GM12878 (cell line): ENCODE measurements around the gene DDRGK1. TPM values are rescaled to one million over a fixed set of nuclear protein-coding genes. Genes with fewer than 3 reads are reported as not detected.
"Not testable (repeated sequence)": the region's sequence is repeated elsewhere in the genome, so short reads cannot be mapped to it uniquely, and the experiment has no call there.

Experiments
- ATAC-seq: fragments of 200-7000 bp; cut with Tn5 transposase; 3 replicates; pipeline ENCODE4 v1.9.1; 2020; ENCODE audit warnings: mild to moderate bottlenecking, moderate library complexity
- BruUV-seq: library from RNA; stranded (reverse); fragments of 400-500 nt; replicated peaks from 2 replicates; lab custom pipeline; 2021; lab: Mats Ljungman, UMichigan
- CTCF ChIA-PET: fragments of 300-600 bp; sonication (Branson Sonifier 250); formaldehyde crosslinking; extraction: SDS; loops from one replicate; lab custom pipeline; 2021; ENCODE audit warnings: inconsistent platforms; lab: Yijun Ruan, JAX
- POLR2A ChIA-PET: fragments of 350-600 bp; formaldehyde crosslinking; extraction: SDS; loops from one replicate; lab custom pipeline; 2021; ENCODE audit warnings: inconsistent platforms; lab: Charles Lee
- RAD21 ChIA-PET: fragments of 300-600 bp; sonication (Branson Sonifier 250); formaldehyde crosslinking; loops from one replicate; lab custom pipeline; 2023; ENCODE audit warnings: antibody characterized with exemption; ENCODE audit not compliant: unreplicated experiment; lab: Charles Lee
- SMC1A ChIA-PET: fragments of 300-600 bp; sonication (Branson Sonifier 250); formaldehyde crosslinking; loops from one replicate; lab custom pipeline; 2023; ENCODE audit not compliant: unreplicated experiment, uncharacterized antibody; lab: Charles Lee
- DNase-seq: peaks from one replicate; pipeline ENCODE4 v3.0.0-alpha.2; 2011; ENCODE audit warnings: low read depth, low spot score
- FAIRE-seq: peaks from 3 replicates; lab custom pipeline; 2011; peaks lifted over from hg19 to GRCh38; lab: Jason Lieb, UNC
- H2AFZ ChIP-seq: 2 replicates; pipeline ENCODE4 v1.6.0; 2011; ENCODE audit warnings: low read depth, low read length, control low read depth; ENCODE audit not compliant: control insufficient read depth
- H3K27ac ChIP-seq: 2 replicates; pipeline ENCODE4 v1.5.1; 2011; ENCODE audit warnings: control low read depth; ENCODE audit not compliant: control insufficient read depth, insufficient read depth
- H3K27me3 ChIP-seq, 2 experiments: replicated peaks in 1 of 2; 2 replicates each; pipeline versions ENCODE4 v1.6.0 to v1.6.1; 2011; ENCODE audit warnings: low read length in 1 of 2; ENCODE audit not compliant: control insufficient read depth in 2 of 2, insufficient read depth in 2 of 2
- H3K36me3 ChIP-seq, 2 experiments: 2 replicates each; pipeline ENCODE4 v1.5.1; 2011; ENCODE audit warnings: low read length in 1 of 2; ENCODE audit not compliant: control insufficient read depth in 2 of 2, insufficient read depth in 2 of 2
- H3K4me1 ChIP-seq: 2 replicates; pipeline ENCODE4 v1.6.1; 2011; ENCODE audit warnings: mild to moderate bottlenecking, low read length, moderate library complexity, mixed read lengths; ENCODE audit not compliant: control insufficient read depth, insufficient read depth
- H3K4me2 ChIP-seq: 2 replicates; pipeline ENCODE4 v1.6.0; 2011; ENCODE audit warnings: control low read depth; ENCODE audit not compliant: control insufficient read depth, insufficient read depth
- H3K4me3 ChIP-seq: fragments of 200-600 bp; sonication (generic); 2 replicates; pipeline ENCODE4 v1.5.1; 2016
- H3K79me2 ChIP-seq: 2 replicates; pipeline ENCODE4 v1.6.0; 2011; ENCODE audit warnings: low read length; ENCODE audit not compliant: control insufficient read depth, insufficient read depth
- H3K9ac ChIP-seq: 2 replicates; pipeline ENCODE4 v1.8.0; 2011; ENCODE audit warnings: low read length, control low read depth, mixed read lengths; ENCODE audit not compliant: control insufficient read depth, insufficient read depth
- H3K9me3 ChIP-seq: replicated peaks from 3 replicates; pipeline ENCODE4 v1.5.1; 2011; ENCODE audit warnings: mild to moderate bottlenecking, low read length; ENCODE audit not compliant: control insufficient read depth, insufficient read depth
- H4K20me1 ChIP-seq: 2 replicates; pipeline ENCODE4 v1.6.0; 2011; ENCODE audit not compliant: control insufficient read depth, insufficient read depth
- BCLAF1 ChIP-seq: fragments of 450-650 bp; IDR thresholded peaks from 2 replicates; pipeline ENCODE4 v1.6.1; 2017; ENCODE audit warnings: antibody characterized with exemption, mild to moderate bottlenecking, moderate library complexity
- WGBS: methylation state at CpG from one replicate; pipeline ENCODE4 v1.1.6; 2016; ENCODE audit warnings: low lambda C conversion rate; ENCODE audit not compliant: insufficient replicate concordance, insufficient coverage; ENCODE audit errors: missing lambda C conversion rate; 5-methylcytosine and 5-hydroxymethylcytosine counted together
- in situ Hi-C: fragments of 300-500 bp; cut with MboI; formaldehyde crosslinking; loops from 9 replicates; pipeline ENCODE4 v1.14.3; 2018; ENCODE audit warnings: mixed read lengths
- intact Hi-C: fragments of 100-400 bp; cut with micrococcal nuclease; formaldehyde crosslinking; loops from one replicate; pipeline ENCODE4 v1.14.2; 2022; ENCODE audit not compliant: unreplicated experiment
- polyA plus RNA-seq, 11 experiments: library from polyadenylated mRNA; depleted of rRNA in 4 of 11; unstranded in 6 of 11; stranded (reverse) in 5 of 11; fragments of >200 nt; fragmentation: Nextera tagmentation in 4 of 11; fragmentation: Illumina TruSeq in 1 of 11; extraction: Ambion mirVana in 4 of 11; extraction: Trizol in 1 of 11; gene quantifications; 1 replicate in 1 of 11; 2 replicates in 10 of 11; pipeline versions ENCODE4 v1.2.1 to v1.2.3, GENCODE V29; 2011 to 2016; ENCODE audit warnings: inconsistent platforms in 2 of 11, missing spikeins in 2 of 11, low read depth in 1 of 11
- total RNA-seq, 4 experiments: library from RNA; depleted of rRNA in 3 of 4; stranded (reverse); fragments of >200 nt in 3 of 4; fragmentation: Illumina TruSeq in 1 of 4; extraction: Trizol in 1 of 4; gene quantifications; 2 replicates each; pipeline versions ENCODE4 v1.2.1 to v1.2.3, GENCODE V29; 2013 to 2021

DDRGK1 gene
- total and polyA plus RNA-seq, 10 of the 15 experiments (the other 5 are each of a cell fraction or from before 2014, with no cell fraction given): 4.0 to 55.2 (median 39.7) TPM

- TF ChIP-seq BCLAF1: no peak
Observed at GRCh38 chr20:3183896-3184612, 20.4 kb downstream of the DDRGK1 start (continued).

- ATAC-seq, SMC1A ChIA-PET, H3K9ac ChIP-seq, H3K36me3 ChIP-seq, H4K20me1 ChIP-seq, BruUV-seq, H3K4me1 ChIP-seq, H3K4me3 ChIP-seq, H3K27ac ChIP-seq, H3K4me2 ChIP-seq, DNase-seq, H3K79me2 ChIP-seq, H3K27me3 ChIP-seq, H3K9me3 ChIP-seq, RAD21 ChIA-PET, in situ Hi-C loops, H2AFZ ChIP-seq, FAIRE-seq, CTCF ChIA-PET, intact Hi-C loops: not testable (repeated sequence)
- POLR2A ChIA-PET: interaction anchor here (0.6 kb wide), 1 partner anchor 749 kb away, joined by 6 read pairs; no protein-coding TSS in a partner anchor
- WGBS: 81% methylated on average over 5 of the region's 5 CpGs
Observed at GRCh38 chr20:3182429-3182828, 22.1 kb downstream of the DDRGK1 start.
